Endothelial cell (in vitro differentiated cells): Measurements from ENCODE around the gene KRT84. TPM values are rescaled to one million over a fixed set of nuclear protein-coding genes. Genes with fewer than 3 reads are reported as not detected.

Source experiments
- DNase-seq: peaks from one replicate; pipeline ENCODE4 v3.0.0; 2021; ENCODE audit warnings: low spot score
- H3K27ac Mint-ChIP-seq: one replicate; pipeline ENCODE4 v1.8.0; 2021; ENCODE audit warnings: mixed read lengths, inconsistent platforms; ENCODE audit not compliant: unreplicated experiment
- H3K27me3 Mint-ChIP-seq: one replicate; pipeline ENCODE4 v1.8.0; 2021; ENCODE audit warnings: mild to moderate bottlenecking, moderate library complexity, mixed read lengths, inconsistent platforms; ENCODE audit not compliant: unreplicated experiment
- H3K36me3 Mint-ChIP-seq: one replicate; pipeline ENCODE4 v1.8.0; 2021; ENCODE audit warnings: mild to moderate bottlenecking, low read depth, mixed read lengths, inconsistent platforms; ENCODE audit not compliant: unreplicated experiment
- H3K4me1 Mint-ChIP-seq: one replicate; pipeline ENCODE4 v1.8.0; 2021; ENCODE audit warnings: mild to moderate bottlenecking, mixed read lengths, inconsistent platforms; ENCODE audit not compliant: unreplicated experiment
- H3K4me3 Mint-ChIP-seq: one replicate; pipeline ENCODE4 v1.8.0; 2021; ENCODE audit warnings: mild to moderate bottlenecking, mixed read lengths, inconsistent platforms; ENCODE audit not compliant: unreplicated experiment
- H3K9me3 Mint-ChIP-seq: one replicate; pipeline ENCODE4 v1.8.0; 2021; ENCODE audit warnings: mixed read lengths, inconsistent platforms; ENCODE audit not compliant: unreplicated experiment
- CTCF ChIP-seq: fragments of 200-600 bp; sonication (generic); IDR thresholded peaks from one replicate; pipeline ENCODE4 v1.5.0; 2021; ENCODE audit warnings: antibody characterized with exemption; ENCODE audit not compliant: unreplicated experiment
- long read RNA-seq: library from polyadenylated mRNA; unstranded; transcript quantifications from one replicate; pipeline ENCODE4 v2.0.0, GENCODE V29; 2020; ENCODE audit not compliant: unreplicated experiment
- total RNA-seq: library from RNA; stranded (reverse); fragmentation: NEBNext Ultra II Directional; extraction: Animal tissue kit (Norgen Biotek cat#: 25700); gene quantifications from one replicate; pipeline ENCODE4 v1.2.1, GENCODE V29; 2021; ENCODE audit not compliant: unreplicated experiment

The KRT84 gene
- not detected for total RNA-seq
- long read RNA-seq = 0 reads

GRCh38 chr12:52385226-52385702 lies at the start of gene KRT84:
KRT84 (minus strand) TSS chr12:52385652; CDS start chr12:52385585, 67 bp downstream.
- no peak within 1 kb of the TSS for H3K27ac Mint-ChIP-seq
- H3K4me3 Mint-ChIP-seq = no peak within 1 kb of the TSS
- no peak for TF ChIP-seq CTCF
- H3K4me1 Mint-ChIP-seq = no peaks in the 10 kb centered on the region
- H3K9me3 Mint-ChIP-seq = no peaks in the 10 kb centered on the region
- H3K27me3 Mint-ChIP-seq = peaks cover 3% of the 10 kb centered on the region
- no peak for DNase-seq
- H3K36me3 Mint-ChIP-seq = no peaks in the 10 kb centered on the region

GRCh38 chr12:52434760-52435530 lies 49.5 kb upstream of the KRT84 start:
- Mint-ChIP-seq H3K36me3 (no peaks in the 10 kb centered on the region), H3K27ac (no peak overlapping the region), H3K4me3 (no peak overlapping the region), H3K27me3 (peaks cover 7% of the 10 kb centered on the region), H3K9me3 (no peaks in the 10 kb centered on the region), H3K4me1 (peaks cover 5% of the 10 kb centered on the region)
- TF ChIP-seq CTCF = no peak
- no peak for DNase-seq

GRCh38 chr12:52434081-52434733 lies 48.8 kb upstream of the KRT84 start, which contains the start of gene KRT75:
KRT75 (minus strand) TSS chr12:52434371; CDS start chr12:52434304, 67 bp downstream.
- Mint-ChIP-seq H3K4me1 (peaks cover 5% of the 10 kb centered on the region), H3K36me3 (no peaks in the 10 kb centered on the region), H3K27ac (no peak within 1 kb of the TSS), H3K4me3 (no peak within 1 kb of the TSS), H3K27me3 (peaks cover 7% of the 10 kb centered on the region), H3K9me3 (no peaks in the 10 kb centered on the region)
- TF ChIP-seq CTCF = no peak
- DNase-seq = no peak

- TF ChIP-seq CTCF = no peak
- H3K9me3 Mint-ChIP-seq = no peaks in the 10 kb centered on the region
- H3K4me1 Mint-ChIP-seq = peaks cover 5% of the 10 kb centered on the region
- no peak overlapping the region for H3K4me3 Mint-ChIP-seq
- H3K27me3 Mint-ChIP-seq = peaks cover 7% of the 10 kb centered on the region
- DNase-seq = no peak
- no peaks in the 10 kb centered on the region for H3K36me3 Mint-ChIP-seq
- no peak overlapping the region for H3K27ac Mint-ChIP-seq
These were observed 48.1 kb upstream of the KRT84 start for GRCh38 chr12:52433501-52434080.
